ENCODE measurements around the gene MID2. TPM values are rescaled to one million over a fixed set of nuclear protein-coding genes. Genes with fewer than 3 reads are reported as not detected.
"Not testable (repeated sequence)": the region's sequence is repeated elsewhere in the genome, so short reads cannot be mapped to it uniquely, and the experiment has no call there.

MID2 gene
- 10 to 100 TPM in 1 of 10 donors, 1 to 10 TPM in 9; 7.6 to 10.5 (median 9.2) TPM for polyA plus RNA-seq (ENCODE audit: insufficient read length in 10 of 10)
- long read RNA-seq, donor 1, partial matches to known transcripts = 0 of 1 reads
- long read RNA-seq, donor 1, other reads (novel, unspliced or antisense) = 0 of 1 reads
- long read RNA-seq, donor 2 = 0 reads
- long read RNA-seq, donor 3 = 0 reads
- long read RNA-seq, donor 4, partial matches to known transcripts = 0 of 1 reads
- long read RNA-seq, donor 4, other reads (novel, unspliced or antisense) = 0 of 1 reads
- long read RNA-seq, donor 5 = 0 reads
- long read RNA-seq, donor 6, partial matches to known transcripts = 7 of 7 reads
- long read RNA-seq, donor 6, other reads (novel, unspliced or antisense) = 0 of 7 reads
- long read RNA-seq, donor 7 = 0 reads
- long read RNA-seq, donor 8, partial matches to known transcripts = 0 of 1 reads
- long read RNA-seq, donor 8, other reads (novel, unspliced or antisense) = 0 of 1 reads
- long read RNA-seq, donor 9 = 0 reads

DNA sequence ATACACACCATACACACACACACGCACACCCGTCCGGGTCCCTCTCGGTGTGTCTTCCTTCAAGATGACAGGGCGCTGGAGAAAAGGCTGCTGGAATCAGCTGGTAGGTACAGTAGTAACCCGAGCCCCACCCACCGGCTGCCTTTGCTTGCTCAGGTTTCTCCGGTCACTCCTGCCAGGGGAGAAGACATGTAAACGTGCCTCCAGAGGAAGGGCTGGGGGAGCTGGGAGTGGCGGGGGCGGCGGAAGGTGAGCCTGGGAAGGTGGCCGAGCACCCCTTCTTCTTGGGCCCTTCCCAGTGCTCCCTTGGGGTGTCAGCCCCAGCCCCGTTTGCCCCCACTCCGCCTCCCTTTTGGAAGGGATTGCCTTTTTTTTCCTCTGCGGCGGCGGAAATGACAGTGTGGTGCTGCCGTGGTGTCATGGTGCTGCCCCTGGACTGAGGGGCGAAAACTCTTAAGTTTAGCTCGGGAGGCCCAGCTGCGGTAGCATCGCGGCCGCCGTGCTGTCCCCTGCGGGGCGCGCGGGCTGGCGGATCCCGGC, at the start of gene MID2:
Gene MID2, plus strand, starts transcription at position 169 of the 540 bp plus-strand sequence. CDS start 561 bp downstream, outside the sequence.
- DNase-seq = peak in 2 of 3 donors; percentile 40 to 70

DNA sequence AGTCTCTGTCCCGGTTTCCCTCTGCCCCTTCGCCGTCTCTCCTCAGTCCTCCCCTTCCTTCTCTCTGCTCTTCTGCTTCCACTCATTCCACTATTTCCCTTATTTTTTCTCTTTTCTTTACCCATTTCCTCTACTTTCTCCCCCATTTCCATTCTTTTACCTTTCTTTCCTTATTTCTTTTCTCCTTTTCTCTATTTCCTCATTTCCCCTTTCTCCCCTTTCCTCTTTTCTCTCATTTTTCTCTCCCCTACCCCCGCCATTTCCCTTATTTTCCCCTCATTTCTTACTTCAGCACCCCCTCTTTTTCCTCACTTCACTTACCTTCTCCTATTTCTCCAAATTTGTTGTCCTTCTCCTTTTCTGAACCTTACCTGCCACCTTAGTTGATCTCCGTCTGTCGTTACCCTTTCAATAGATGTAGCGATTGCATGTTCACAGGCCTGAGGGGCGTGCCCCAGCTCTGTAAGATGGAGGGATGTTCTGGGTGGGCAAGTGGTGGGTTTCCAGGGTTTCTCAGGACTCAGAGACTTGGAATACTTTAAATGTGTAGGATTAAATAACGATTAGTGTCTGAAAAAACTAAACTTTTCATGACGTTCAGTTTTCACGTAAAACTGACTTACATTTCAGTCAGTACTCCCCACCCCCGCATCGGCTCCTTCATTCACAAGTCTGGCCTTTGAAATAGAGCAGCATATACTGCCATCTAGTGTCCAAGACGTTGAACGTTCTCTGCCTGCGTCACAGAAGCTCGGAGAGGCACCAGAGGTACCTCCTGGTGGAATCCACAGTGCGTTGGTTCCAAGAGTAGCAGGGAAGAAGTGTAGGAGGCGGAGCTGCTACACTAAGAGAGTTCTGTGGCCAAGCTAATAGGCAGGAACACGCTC, 48.8 kb upstream of the MID2 start:
- peak; percentile 75 to 91 (median 85) for DNase-seq

GRCh38 chrX:107777536-107777832, 48.2 kb upstream of the MID2 start, which contains the start of gene NCBP2L:
Gene NCBP2L (plus strand): TSS chrX:107777733. CDS start chrX:107794221, 16,488 bp downstream.
- DNase-seq = no peak

- DNase-seq = no peak
Observed at GRCh38 chrX:107780525-107780924, 45.1 kb upstream of the MID2 start.

- peak in 2 of 3 donors; percentile 24 to 38 for DNase-seq
Observed at GRCh38 chrX:107787827-107788226, 37.8 kb upstream of the MID2 start.

GRCh38 chrX:107804427-107804826, 21.2 kb upstream of the MID2 start:
- no peak for DNase-seq

GRCh38 chrX:107805179-107805578, 20.5 kb upstream of the MID2 start:
- no peak for DNase-seq

DNA sequence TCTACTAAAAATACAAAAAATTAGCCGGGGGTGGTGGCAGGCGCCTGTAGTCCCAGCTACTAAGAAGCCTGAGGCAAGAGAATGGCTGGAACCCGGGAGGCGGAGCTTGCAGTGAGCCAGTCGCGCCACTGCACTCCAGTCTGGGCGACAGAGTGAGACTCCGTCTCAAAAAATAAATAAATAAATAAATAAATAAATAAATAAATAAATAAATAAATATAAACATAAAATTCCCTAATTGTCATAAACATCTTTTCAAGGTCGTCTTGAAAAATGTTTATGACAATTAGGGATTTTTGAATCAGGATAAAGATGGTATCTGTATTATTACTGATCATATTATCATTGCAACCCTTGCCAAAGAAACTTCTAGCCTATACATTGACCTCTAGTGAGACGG, 15.6 kb upstream of the MID2 start:
- not testable (repeated sequence) for DNase-seq

DNA sequence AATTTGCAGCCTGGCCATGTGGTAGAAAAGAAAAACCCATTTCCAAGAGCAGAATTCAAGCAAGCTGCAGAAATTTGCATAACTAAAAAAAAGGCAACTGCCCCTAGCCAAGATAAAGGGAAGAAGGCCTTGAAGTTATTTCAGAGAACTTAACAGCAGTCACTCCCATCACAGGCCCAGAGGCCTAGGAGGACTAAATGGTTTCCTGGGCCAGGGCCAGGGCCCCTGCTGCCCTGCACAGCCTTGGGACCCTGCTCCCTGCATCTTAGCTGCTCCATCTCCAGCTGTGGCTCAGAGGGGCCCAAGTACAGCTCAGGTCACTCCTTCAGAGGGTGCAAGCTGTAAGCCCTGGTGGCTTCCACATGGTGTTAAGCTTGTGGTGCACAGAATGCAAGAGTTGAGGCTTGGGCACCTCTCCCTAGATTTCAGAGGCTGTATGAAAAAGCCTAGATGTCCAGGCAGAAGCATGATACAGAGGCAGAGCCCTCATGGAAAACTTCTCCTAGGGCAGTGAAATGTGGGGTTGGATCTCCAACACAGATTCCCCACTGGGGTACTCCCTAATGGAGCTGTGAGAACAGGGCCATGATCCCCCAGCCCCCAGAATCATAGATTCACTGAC, 6.7 kb upstream of the MID2 start:
- no peak for DNase-seq

- DNase-seq = no peak
Observed at GRCh38 chrX:107823042-107823441, 2.6 kb upstream of the MID2 start.

GRCh38 chrX:107823456-107823855, 2.2 kb upstream of the MID2 start:
- DNase-seq = peak in 1 of 3 donors; percentile 24

DNA sequence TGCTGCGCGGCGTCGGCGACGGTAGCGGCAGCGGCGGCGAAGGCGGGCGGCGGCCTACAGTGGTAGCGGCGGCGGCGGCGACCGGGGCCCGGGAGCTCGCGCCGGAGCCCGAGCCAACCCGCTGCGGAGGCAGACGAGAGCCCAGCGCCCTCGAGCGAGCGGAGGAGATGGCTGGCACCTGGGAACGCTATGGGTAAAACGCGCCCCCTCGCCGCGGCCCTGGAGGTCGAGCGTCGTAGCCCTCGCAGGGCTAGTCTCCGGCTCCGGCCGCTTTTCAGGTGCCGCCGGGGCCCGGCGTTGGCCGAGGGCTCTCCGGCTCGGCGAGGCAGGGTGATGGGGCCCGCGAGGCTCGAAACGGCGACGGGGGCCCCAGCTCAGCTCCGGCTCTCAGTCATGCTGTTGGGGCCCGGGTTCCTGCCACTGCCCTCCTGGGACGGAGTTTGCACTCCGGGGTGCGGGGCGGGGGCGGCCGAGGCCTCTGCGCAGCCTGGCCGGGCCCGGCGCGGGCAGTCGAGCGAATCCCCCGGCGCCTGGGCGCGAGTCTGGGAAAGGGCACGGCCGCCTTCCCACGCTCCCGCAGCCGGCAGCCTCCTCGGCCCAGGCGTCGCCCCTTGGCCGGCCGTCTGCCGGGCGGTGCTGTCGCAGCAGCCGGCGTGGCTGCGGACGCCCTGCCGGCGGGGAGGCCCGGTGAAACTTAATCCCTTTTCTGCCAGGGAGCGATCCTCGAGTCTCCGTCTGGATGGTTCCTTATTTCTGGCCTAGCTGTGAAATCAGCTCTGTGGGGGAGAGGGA, 768 bp downstream of the MID2 start:
- peak in 2 of 3 donors; percentile 30 to 79 for DNase-seq

GRCh38 chrX:107827030-107827831, 1.6 kb downstream of the MID2 start:
- peak in 1 of 3 donors; percentile 49 for DNase-seq

GRCh38 chrX:107827852-107828251, 2.2 kb downstream of the MID2 start:
- DNase-seq = no peak

DNA sequence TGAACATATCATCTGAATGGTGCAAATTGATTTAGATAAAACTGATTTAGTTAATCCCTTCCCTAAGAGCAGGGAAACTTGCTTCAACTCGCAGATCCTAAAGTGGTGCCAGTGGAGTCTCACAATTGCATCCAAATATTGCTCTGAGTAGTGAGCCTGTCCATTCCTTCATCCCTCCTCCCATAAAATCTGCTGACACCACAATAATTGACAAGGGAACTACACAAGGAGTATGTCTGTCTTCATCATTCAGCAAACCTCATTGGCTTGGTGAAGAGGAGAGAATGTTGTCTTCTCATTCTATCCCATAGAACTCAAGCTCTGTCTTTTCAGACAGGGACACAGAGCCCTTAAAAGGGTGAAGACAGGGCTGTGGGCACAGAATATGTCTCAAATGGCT, 4.2 kb downstream of the MID2 start:
- DNase-seq = no peak

- DNase-seq = no peak
Observed at GRCh38 chrX:107831071-107831730, 5.5 kb downstream of the MID2 start.

DNA sequence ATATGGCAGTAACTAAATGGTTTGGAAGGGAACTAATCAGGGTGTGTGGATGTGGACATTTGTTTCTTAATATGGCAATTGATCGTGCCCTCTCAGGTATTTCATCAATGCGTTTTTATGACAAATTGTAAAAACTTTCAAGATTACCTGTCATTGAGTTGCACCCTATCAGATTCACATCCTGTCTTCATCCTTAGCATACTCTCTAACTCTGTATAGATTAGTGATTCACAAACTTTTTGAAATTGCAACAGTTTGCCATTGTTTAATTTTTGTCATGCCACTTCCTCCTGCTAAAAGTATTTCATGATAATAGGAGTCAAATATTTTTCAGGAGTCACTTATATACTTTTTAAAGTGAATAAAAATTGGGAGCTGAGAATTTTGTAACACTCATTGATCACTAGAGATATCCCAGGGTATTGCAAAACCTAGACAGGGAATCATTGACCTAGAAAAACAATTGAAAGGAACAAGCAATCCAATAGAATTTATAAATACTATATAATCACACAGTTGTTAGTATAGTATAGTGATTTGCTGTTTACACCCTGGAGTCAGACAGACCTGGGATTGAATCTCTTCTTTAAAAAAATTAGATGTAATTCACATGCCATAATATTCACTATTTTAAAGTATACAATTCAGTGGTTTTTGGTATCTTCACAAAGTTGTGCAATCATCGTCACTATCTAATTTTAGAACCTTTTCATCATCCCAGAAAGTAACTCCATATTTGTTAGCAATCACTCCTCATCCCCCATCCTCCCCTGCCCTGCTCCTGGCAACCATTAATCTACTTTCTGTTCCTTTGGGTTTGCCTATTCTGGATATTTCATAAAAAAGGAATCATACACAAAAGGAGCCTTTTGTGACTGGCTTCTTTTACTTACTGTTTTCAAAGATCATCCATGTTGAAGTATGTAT, 8.9 kb downstream of the MID2 start:
- DNase-seq = no peak

- DNase-seq = no peak
Observed at GRCh38 chrX:107836958-107837357, 11.3 kb downstream of the MID2 start.
